ENCODE measurements around the gene KLHDC7A.

The KLHDC7A gene

DNA sequence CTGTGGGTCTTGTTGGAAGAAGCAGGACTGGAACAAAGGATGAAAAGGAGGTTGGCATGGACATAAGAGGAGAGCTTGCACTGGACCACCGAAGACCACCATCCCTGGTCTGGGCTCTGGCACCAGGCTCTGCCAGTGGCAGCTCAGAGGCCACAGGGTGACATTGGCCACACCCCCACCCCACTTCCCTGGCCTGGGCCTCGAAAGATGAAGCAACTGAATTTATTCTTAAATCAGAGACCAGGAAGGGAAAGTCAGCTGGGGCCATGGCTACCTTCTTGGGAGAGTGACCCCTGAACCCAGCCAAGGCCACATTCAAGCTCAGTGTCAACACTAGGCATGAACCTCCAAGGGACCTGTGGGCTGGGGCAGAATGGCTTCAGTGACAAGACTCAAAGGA lies 4.0 kb downstream of the KLHDC7A start:
- no peaks in the 10 kb centered on the region for H3K9me3 ChIP-seq (ENCODE audit: severe bottlenecking)
- H3K4me3 ChIP-seq (ENCODE audit: severe bottlenecking), result no peak overlapping the region
- H3K4me1 ChIP-seq (ENCODE audit: insufficient read depth, poor library complexity, severe bottlenecking), result peaks cover 5% of the 10 kb centered on the region
- no peak for ATAC-seq (ENCODE audit: low read depth)
- H3K36me3 ChIP-seq (ENCODE audit: low read depth), result no peaks in the 10 kb centered on the region
- no peak overlapping the region for H3K27ac ChIP-seq (ENCODE audit: poor library complexity, severe bottlenecking)
- TF ChIP-seq, protein P1, sequence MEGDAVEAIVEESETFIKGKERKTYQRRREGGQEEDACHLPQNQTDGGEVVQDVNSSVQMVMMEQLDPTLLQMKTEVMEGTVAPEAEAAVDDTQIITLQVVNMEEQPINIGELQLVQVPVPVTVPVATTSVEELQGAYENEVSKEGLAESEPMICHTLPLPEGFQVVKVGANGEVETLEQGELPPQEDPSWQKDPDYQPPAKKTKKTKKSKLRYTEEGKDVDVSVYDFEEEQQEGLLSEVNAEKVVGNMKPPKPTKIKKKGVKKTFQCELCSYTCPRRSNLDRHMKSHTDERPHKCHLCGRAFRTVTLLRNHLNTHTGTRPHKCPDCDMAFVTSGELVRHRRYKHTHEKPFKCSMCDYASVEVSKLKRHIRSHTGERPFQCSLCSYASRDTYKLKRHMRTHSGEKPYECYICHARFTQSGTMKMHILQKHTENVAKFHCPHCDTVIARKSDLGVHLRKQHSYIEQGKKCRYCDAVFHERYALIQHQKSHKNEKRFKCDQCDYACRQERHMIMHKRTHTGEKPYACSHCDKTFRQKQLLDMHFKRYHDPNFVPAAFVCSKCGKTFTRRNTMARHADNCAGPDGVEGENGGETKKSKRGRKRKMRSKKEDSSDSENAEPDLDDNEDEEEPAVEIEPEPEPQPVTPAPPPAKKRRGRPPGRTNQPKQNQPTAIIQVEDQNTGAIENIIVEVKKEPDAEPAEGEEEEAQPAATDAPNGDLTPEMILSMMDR (IDR thresholded peaks at IDR 0.05; ENCODE audit: poor library complexity, severe bottlenecking), result no peak
- peaks cover 6% of the 10 kb centered on the region for H3K27me3 ChIP-seq (ENCODE audit: insufficient read depth, poor library complexity, severe bottlenecking)
- DNase-seq (ENCODE audit: low spot score), result no peak

DNA sequence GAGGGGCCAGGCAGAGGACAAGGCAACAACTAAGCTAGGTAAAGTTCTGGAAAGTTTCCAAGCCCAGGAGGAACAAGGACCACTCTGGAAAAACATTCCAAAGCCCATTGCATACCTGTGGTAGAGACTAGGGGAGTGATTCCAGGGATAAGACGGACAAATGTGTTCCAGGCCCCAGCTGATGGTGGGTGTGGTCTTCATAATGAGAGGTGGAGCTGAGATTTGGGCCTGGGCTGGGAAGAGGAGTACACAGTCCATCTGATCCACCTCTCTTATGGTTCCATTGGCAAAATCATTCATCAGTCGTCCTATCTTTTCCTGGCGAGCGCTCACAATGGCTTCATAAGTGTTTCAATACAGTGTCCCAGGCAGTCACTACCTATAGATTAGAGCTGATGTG lies 4.5 kb downstream of the KLHDC7A start:
- peaks cover 5% of the 10 kb centered on the region for H3K4me1 ChIP-seq (ENCODE audit: insufficient read depth, poor library complexity, severe bottlenecking)
- TF ChIP-seq, protein P1 (IDR thresholded peaks at IDR 0.05; ENCODE audit: poor library complexity, severe bottlenecking), result no peak
- no peak overlapping the region for H3K27ac ChIP-seq (ENCODE audit: poor library complexity, severe bottlenecking)
- no peak overlapping the region for H3K4me3 ChIP-seq (ENCODE audit: severe bottlenecking)
- H3K9me3 ChIP-seq (ENCODE audit: severe bottlenecking), result no peaks in the 10 kb centered on the region
- H3K27me3 ChIP-seq (ENCODE audit: insufficient read depth, poor library complexity, severe bottlenecking), result peaks cover 9% of the 10 kb centered on the region
- DNase-seq (ENCODE audit: low spot score) (no peak), ATAC-seq (ENCODE audit: low read depth) (no peak)
- H3K36me3 ChIP-seq (ENCODE audit: low read depth), result no peaks in the 10 kb centered on the region

DNA sequence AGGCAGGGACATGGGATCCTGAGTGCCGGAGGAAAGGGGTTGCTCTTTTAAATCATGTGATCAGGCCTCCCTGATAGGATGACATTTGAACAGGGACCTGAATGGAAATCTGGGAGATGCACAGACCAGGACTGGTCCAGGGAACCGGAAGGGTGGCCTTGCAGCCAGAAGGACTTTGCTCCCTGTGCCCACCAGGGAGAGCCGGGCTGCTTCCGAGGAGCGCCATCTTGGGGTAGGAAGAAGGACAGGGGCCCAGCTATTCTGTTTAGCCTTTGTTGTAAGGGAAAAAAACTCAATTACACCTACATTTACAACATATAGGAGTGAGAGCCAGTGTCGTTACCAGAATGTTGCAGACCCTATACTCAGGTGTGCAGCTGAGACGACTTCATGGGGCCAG lies 5.5 kb downstream of the KLHDC7A start:
- TF ChIP-seq, protein P1 (IDR thresholded peaks at IDR 0.05; ENCODE audit: poor library complexity, severe bottlenecking), result no peak
- H3K27ac ChIP-seq (ENCODE audit: poor library complexity, severe bottlenecking), result no peak overlapping the region
- no peaks in the 10 kb centered on the region for H3K9me3 ChIP-seq (ENCODE audit: severe bottlenecking)
- no peak overlapping the region for H3K4me3 ChIP-seq (ENCODE audit: severe bottlenecking)
- ATAC-seq (ENCODE audit: low read depth) (no peak), DNase-seq (ENCODE audit: low spot score) (no peak)
- peaks cover 15% of the 10 kb centered on the region for H3K27me3 ChIP-seq (ENCODE audit: insufficient read depth, poor library complexity, severe bottlenecking)
- no peaks in the 10 kb centered on the region for H3K4me1 ChIP-seq (ENCODE audit: insufficient read depth, poor library complexity, severe bottlenecking)
- no peaks in the 10 kb centered on the region for H3K36me3 ChIP-seq (ENCODE audit: low read depth)

DNA sequence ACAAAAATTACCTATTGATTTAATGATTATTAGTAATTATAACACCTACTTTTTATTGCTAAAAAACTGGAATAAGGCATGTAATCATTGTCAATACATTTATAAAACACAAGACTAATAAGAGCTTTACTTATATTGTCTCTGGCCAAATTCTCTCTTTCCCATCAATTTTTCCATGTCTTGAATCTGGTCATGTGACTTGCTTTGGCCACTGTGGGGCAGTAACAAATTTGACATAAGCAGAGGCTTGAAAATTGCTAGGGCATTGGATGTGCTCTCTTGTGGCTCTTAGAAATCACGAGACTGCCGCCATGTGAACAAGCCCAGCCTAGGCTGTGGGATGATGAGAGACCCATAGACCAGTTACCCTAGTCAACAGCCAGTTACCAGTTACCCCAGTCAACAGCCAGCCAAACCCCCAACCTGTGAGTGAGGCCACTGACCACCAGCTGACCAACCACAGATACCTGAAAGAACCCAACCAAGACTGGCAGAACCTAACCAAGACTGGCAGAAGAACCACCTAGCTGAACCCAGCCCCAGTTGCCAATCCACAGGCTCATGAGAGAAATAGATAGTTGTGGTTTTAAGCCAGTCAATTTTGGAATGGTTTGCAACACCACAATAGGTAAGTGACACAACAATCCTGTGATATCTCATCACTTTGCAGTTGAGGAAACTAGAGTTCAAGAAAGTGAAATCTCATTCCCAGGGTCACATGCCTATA lies 8.8 kb downstream of the KLHDC7A start:
- Histone ChIP-seq H3K36me3 (ENCODE audit: low read depth) (no peaks in the 10 kb centered on the region), H3K4me3 (ENCODE audit: severe bottlenecking) (no peak overlapping the region), H3K27ac (ENCODE audit: poor library complexity, severe bottlenecking) (no peak overlapping the region), H3K9me3 (ENCODE audit: severe bottlenecking) (no peaks in the 10 kb centered on the region), H3K27me3 (ENCODE audit: insufficient read depth, poor library complexity, severe bottlenecking) (peaks cover 22% of the 10 kb centered on the region), H3K4me1 (ENCODE audit: insufficient read depth, poor library complexity, severe bottlenecking) (no peaks in the 10 kb centered on the region)
- DNase-seq (ENCODE audit: low spot score) (no peak), ATAC-seq (ENCODE audit: low read depth) (no peak)
- TF ChIP-seq, protein P1 (IDR thresholded peaks at IDR 0.05; ENCODE audit: poor library complexity, severe bottlenecking), result no peak

DNA sequence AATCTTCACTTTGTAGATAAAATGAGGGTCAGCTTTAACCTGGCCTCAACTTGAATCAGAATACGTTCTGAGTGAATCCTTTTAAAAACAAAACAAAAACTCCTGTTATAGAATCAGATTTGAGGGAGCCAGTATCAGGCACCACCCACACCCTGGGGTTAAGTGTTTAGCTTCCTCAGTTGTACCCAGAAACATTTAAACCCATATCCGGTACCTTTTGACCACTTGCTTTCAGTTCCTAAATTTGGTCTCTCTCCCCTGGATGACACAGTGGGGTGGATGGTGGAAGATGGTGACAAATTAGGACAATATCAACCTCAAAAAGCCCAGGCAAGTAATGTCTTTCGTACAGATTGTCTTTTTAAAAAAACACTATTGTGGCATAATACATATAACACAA lies 10.4 kb downstream of the KLHDC7A start:
- H3K27me3 ChIP-seq (ENCODE audit: insufficient read depth, poor library complexity, severe bottlenecking), result peaks cover 22% of the 10 kb centered on the region
- ATAC-seq (ENCODE audit: low read depth) (no peak), DNase-seq (ENCODE audit: low spot score) (no peak)
- H3K4me1 ChIP-seq (ENCODE audit: insufficient read depth, poor library complexity, severe bottlenecking), result no peaks in the 10 kb centered on the region
- H3K9me3 ChIP-seq (ENCODE audit: severe bottlenecking), result no peaks in the 10 kb centered on the region
- H3K4me3 ChIP-seq (ENCODE audit: severe bottlenecking), result no peak overlapping the region
- H3K27ac ChIP-seq (ENCODE audit: poor library complexity, severe bottlenecking), result no peak overlapping the region
- TF ChIP-seq, protein P1 (IDR thresholded peaks at IDR 0.05; ENCODE audit: poor library complexity, severe bottlenecking), result no peak
- no peaks in the 10 kb centered on the region for H3K36me3 ChIP-seq (ENCODE audit: low read depth)

All from RWPE2 (cell line).